H1 (cell line): ENCODE measurements around the gene AKT1S1. TPM values are rescaled to one million over a fixed set of nuclear protein-coding genes. Genes with fewer than 3 reads are reported as not detected.

ENCODE experiments used
- CTCF ChIA-PET: fragments of 300-600 bp; sonication (Branson Sonifier 250); formaldehyde crosslinking; loops from one replicate; lab custom pipeline; 2021; ENCODE audit not compliant: partially characterized antibody; lab: Charles Lee
- POLR2A ChIA-PET: fragments of 300-600 bp; sonication (Branson Sonifier 250); formaldehyde crosslinking; loops from one replicate; lab custom pipeline; 2021; ENCODE audit warnings: inconsistent platforms; ENCODE audit not compliant: partially characterized antibody; lab: Charles Lee
- DNase-seq, 2 experiments: peaks; one replicate each; pipeline versions ENCODE4 v3.0.0 to v3.0.0-alpha.2; 2010 to 2022; ENCODE audit warnings: low spot score in 2 of 2, low read depth in 1 of 2, mixed read lengths in 1 of 2
- FAIRE-seq: peaks from 2 replicates; lab custom pipeline; 2011; peaks lifted over from hg19 to GRCh38; lab: Jason Lieb, UNC
- H2AFZ ChIP-seq: 2 replicates; pipeline ENCODE4 v1.8.1; 2012; ENCODE audit warnings: low read length, inconsistent platforms
- H2AK5ac ChIP-seq: 2 replicates; pipeline ENCODE4 v1.6.1; 2013; ENCODE audit warnings: low read depth, low read length
- H2BK120ac ChIP-seq: replicated peaks from 2 replicates; pipeline ENCODE3; 2013; ENCODE audit warnings: low read depth, low read length, inconsistent platforms
- H2BK12ac ChIP-seq: 2 replicates; pipeline ENCODE4 v1.6.1; 2013; ENCODE audit warnings: low read depth, low read length
- H2BK15ac ChIP-seq: 2 replicates; pipeline ENCODE4 v1.6.1; 2013; ENCODE audit warnings: low read length
- H2BK20ac ChIP-seq: 2 replicates; pipeline ENCODE4 v1.6.1; 2013; ENCODE audit warnings: low read length
- H2BK5ac ChIP-seq: 2 replicates; pipeline ENCODE4 v1.6.1; 2013; ENCODE audit warnings: low read depth, low read length
- H3K14ac ChIP-seq: 2 replicates; pipeline ENCODE4 v1.6.1; 2013; ENCODE audit warnings: inconsistent platforms; ENCODE audit not compliant: insufficient read length
- H3K18ac ChIP-seq: 2 replicates; pipeline ENCODE4 v1.6.1; 2013; ENCODE audit warnings: low read length; ENCODE audit errors: extremely low read depth
- H3K23ac ChIP-seq: 2 replicates; pipeline ENCODE4 v1.6.1; 2013; ENCODE audit warnings: inconsistent platforms; ENCODE audit not compliant: insufficient read length
- H3K23me2 ChIP-seq: 2 replicates; pipeline ENCODE4 v1.6.1; 2013; ENCODE audit warnings: low read depth, low read length
- H3K27ac ChIP-seq: 2 replicates; pipeline ENCODE4 v1.6.1; 2011; ENCODE audit warnings: low read depth, low read length, inconsistent platforms
- H3K27me3 ChIP-seq, 4 experiments: replicated peaks in 1 of 4; 1 replicate in 1 of 4; 2 replicates in 3 of 4; pipeline versions ENCODE4 v1.6.1 to v1.8.1; 2011 to 2013; ENCODE audit warnings: low read length in 3 of 4, mild to moderate bottlenecking in 3 of 4, inconsistent platforms in 2 of 4, mixed read lengths in 2 of 4, moderate library complexity in 1 of 4; ENCODE audit not compliant: control insufficient read depth in 3 of 4, insufficient read depth in 3 of 4; ENCODE audit errors: extremely low read depth in 1 of 4
- H3K36me3 ChIP-seq, 4 experiments: 2 replicates each; pipeline versions ENCODE4 v1.6.1 to v1.8.1; 2011 to 2013; ENCODE audit warnings: mild to moderate bottlenecking in 4 of 4, low read length in 3 of 4, moderate library complexity in 2 of 4, control low read depth in 1 of 4, inconsistent platforms in 1 of 4; ENCODE audit not compliant: insufficient read depth in 4 of 4, control insufficient read depth in 2 of 4
- H3K4ac ChIP-seq: replicated peaks from 2 replicates; pipeline ENCODE3; 2013; ENCODE audit warnings: low read length, low read depth, mixed read lengths, inconsistent platforms; ENCODE audit not compliant: insufficient read length
- H3K4me1 ChIP-seq, 4 experiments: replicated peaks in 1 of 4; 1 replicate in 1 of 4; 2 replicates in 3 of 4; pipeline versions ENCODE4 v1.6.1 to v1.8.1; 2011 to 2013; ENCODE audit warnings: low read length in 3 of 4, inconsistent platforms in 2 of 4, mixed read lengths in 1 of 4; ENCODE audit not compliant: insufficient read depth in 4 of 4, control insufficient read depth in 3 of 4
- H3K4me2 ChIP-seq, 2 experiments: 2 replicates each; pipeline versions ENCODE4 v1.6.1 to v1.8.1; 2011 to 2013; ENCODE audit warnings: low read depth in 2 of 2, low read length in 2 of 2, control low read depth in 1 of 2, inconsistent platforms in 1 of 2, mild to moderate bottlenecking in 1 of 2; ENCODE audit not compliant: insufficient read depth in 1 of 2
- H3K4me3 ChIP-seq, 4 experiments: fragments of 200-600, 300-600 bp in 1 of 4; sonication (generic), shearing (Covaris generic), sonication (Bioruptor Twin) in 1 of 4; 2 replicates each; pipeline versions ENCODE4 v1.5.1 to v1.8.1; 2011 to 2016; ENCODE audit warnings: low read length in 4 of 4, low read depth in 3 of 4, control low read depth in 2 of 4, inconsistent platforms in 2 of 4, mild to moderate bottlenecking in 2 of 4, mixed read lengths in 1 of 4, moderate library complexity in 1 of 4; ENCODE audit not compliant: insufficient read depth in 2 of 4; ENCODE audit errors: extremely low read depth in 1 of 4
- H3K56ac ChIP-seq: replicated peaks from 2 replicates; pipeline ENCODE3; 2013; ENCODE audit warnings: low read depth, mild to moderate bottlenecking, mixed read lengths, low read length, inconsistent platforms; ENCODE audit not compliant: insufficient read length
- H3K79me1 ChIP-seq: 2 replicates; pipeline ENCODE4 v1.6.1; 2013; ENCODE audit warnings: low read depth, low read length, control low read depth
- H3K79me2 ChIP-seq, 2 experiments: 2 replicates each; pipeline versions ENCODE4 v1.6.1 to v1.8.1; 2012 to 2013; ENCODE audit warnings: low read length in 2 of 2, mild to moderate bottlenecking in 2 of 2, inconsistent platforms in 1 of 2; ENCODE audit not compliant: insufficient read depth in 2 of 2, control insufficient read depth in 1 of 2
- H3K9ac ChIP-seq, 4 experiments: replicated peaks in 1 of 4; 1 replicate in 1 of 4; 2 replicates in 3 of 4; pipeline versions ENCODE4 v1.6.1 to v1.8.1; 2011 to 2013; ENCODE audit warnings: low read depth in 3 of 4, low read length in 3 of 4, control low read depth in 2 of 4, mild to moderate bottlenecking in 2 of 4, moderate library complexity in 2 of 4, inconsistent platforms in 1 of 4; ENCODE audit errors: extremely low read depth in 1 of 4
- H3K9me3 ChIP-seq, 2 experiments: 2 replicates each; pipeline versions ENCODE4 v1.6.1 to v1.8.1; 2012 to 2013; ENCODE audit warnings: mild to moderate bottlenecking in 2 of 2, moderate library complexity in 2 of 2, control low read depth in 1 of 2, inconsistent platforms in 1 of 2, low read depth in 1 of 2, low read length in 1 of 2, mixed read lengths in 1 of 2; ENCODE audit not compliant: insufficient read depth in 2 of 2
- H4K20me1 ChIP-seq, 2 experiments: replicated peaks in 1 of 2; 2 replicates each; pipeline versions ENCODE3 to v1.8.1; 2011 to 2013; ENCODE audit warnings: inconsistent platforms in 2 of 2, low read length in 2 of 2, mild to moderate bottlenecking in 1 of 2; ENCODE audit not compliant: insufficient read depth in 2 of 2, control insufficient read depth in 1 of 2
- H4K5ac ChIP-seq: 2 replicates; pipeline ENCODE4 v1.6.1; 2013; ENCODE audit warnings: low read length, low read depth, mixed read lengths, inconsistent platforms; ENCODE audit not compliant: insufficient read length
- H4K8ac ChIP-seq: 2 replicates; pipeline ENCODE4 v1.8.0; 2013; ENCODE audit warnings: mild to moderate bottlenecking, moderate library complexity, low read length, inconsistent platforms; ENCODE audit not compliant: insufficient read depth; ENCODE audit errors: extremely low read depth
- H4K91ac ChIP-seq: replicated peaks from 2 replicates; pipeline ENCODE3; 2013; ENCODE audit warnings: low read length, mixed read lengths, inconsistent platforms; ENCODE audit not compliant: insufficient read length
- BRCA1 ChIP-seq: IDR thresholded peaks from 2 replicates; pipeline ENCODE4 v1.6.1; 2012; ENCODE audit warnings: low read depth, low read length, improper control_type of control experiment
- EP300 ChIP-seq, 2 experiments: IDR thresholded peaks; 1 replicate in 1 of 2; 2 replicates in 1 of 2; pipeline ENCODE4 v1.6.1; 2011 to 2012; ENCODE audit warnings: low read depth in 2 of 2, low read length in 2 of 2, mild to moderate bottlenecking in 2 of 2, borderline replicate concordance in 1 of 2, inconsistent platforms in 1 of 2, moderate library complexity in 1 of 2
- GABPA ChIP-seq: IDR thresholded peaks from 2 replicates; pipeline ENCODE4 v1.6.1; 2011; ENCODE audit warnings: mild to moderate bottlenecking, low read length, moderate library complexity, borderline replicate concordance; ENCODE audit not compliant: insufficient read depth
- JUND ChIP-seq: IDR thresholded peaks from 2 replicates; pipeline ENCODE4 v1.6.1; 2011; ENCODE audit warnings: mild to moderate bottlenecking, improper control_type of control experiment, low read length
- MAX ChIP-seq: IDR thresholded peaks from 2 replicates; pipeline ENCODE4 v1.6.1; 2012; ENCODE audit warnings: inconsistent platforms
- PHF8 ChIP-seq: fragments of 200-600 bp; sonication (generic); conservative IDR thresholded peaks from 2 replicates; pipeline ENCODE4 v1.7.1; 2012; ENCODE audit warnings: low read depth, mild to moderate bottlenecking, inconsistent platforms, low read length, moderate library complexity
- SIN3A ChIP-seq, 2 experiments: IDR thresholded peaks in 1 of 2; conservative IDR thresholded peaks in 1 of 2; 2 replicates each; pipeline ENCODE4 v1.6.1; 2011 to 2012; ENCODE audit warnings: low read length in 2 of 2, improper control_type of control experiment in 1 of 2, low read depth in 1 of 2, mild to moderate bottlenecking in 1 of 2
- SIRT6 ChIP-seq: IDR thresholded peaks from one replicate; pipeline ENCODE4 v1.7.1; 2012; ENCODE audit warnings: low read length, inconsistent platforms
- SP1 ChIP-seq: IDR thresholded peaks from 2 replicates; pipeline ENCODE4 v1.6.1; 2011; ENCODE audit warnings: low read depth, low read length
- TAF7 ChIP-seq: optimal IDR thresholded peaks from 2 replicates; pipeline ENCODE3; 2011; ENCODE audit warnings: low read depth, mild to moderate bottlenecking, inconsistent platforms, low read length, moderate library complexity, borderline replicate concordance
- TCF12 ChIP-seq: IDR thresholded peaks from 2 replicates; pipeline ENCODE4 v1.6.1; 2011; ENCODE audit warnings: low read depth, mild to moderate bottlenecking, low read length
- WGBS, 2 experiments: shearing (Covaris generic) in 1 of 2; methylation state at CpG; one replicate each; pipeline versions ENCODE4 v1.1.6 to v1.1.7; 2013 to 2015; ENCODE audit warnings: low lambda C conversion rate in 2 of 2, mixed read lengths in 2 of 2, inconsistent platforms in 1 of 2, low coverage in 1 of 2, missing lambda C conversion rate in 1 of 2; ENCODE audit not compliant: insufficient replicate concordance in 2 of 2, insufficient coverage in 1 of 2, insufficient read length in 1 of 2; ENCODE audit errors: extremely low coverage in 1 of 2, missing lambda C conversion rate in 1 of 2; 5-methylcytosine and 5-hydroxymethylcytosine counted together
- polyA plus RNA-seq, 7 experiments: library from polyadenylated mRNA; depleted of rRNA in 3 of 7; stranded (reverse) in 5 of 7; unstranded in 2 of 7; fragments of >200 nt in 5 of 7; fragments of 200-250 nt in 2 of 7; gene quantifications; 1 replicate in 5 of 7; 2 replicates in 1 of 7; 4 replicates in 1 of 7; pipeline versions ENCODE4 v1.2.1 to v1.2.3, GENCODE V29; 2011 to 2013; ENCODE audit warnings: missing spikeins in 2 of 7, mixed read lengths in 2 of 7
- total RNA-seq: library from RNA; stranded (reverse); fragmentation: NEBNext Ultra II Directional; extraction: Animal tissue kit (Norgen Biotek cat#: 25700); gene quantifications from 2 replicates; pipeline ENCODE4 v1.2.1, GENCODE V29; 2021
- TF ChIP-seq, protein P1 (sequence below): IDR thresholded peaks from 2 replicates; pipeline ENCODE4 v1.6.1; 2012; ENCODE audit warnings: inconsistent platforms

Gene AKT1S1
- total and polyA plus RNA-seq, 2 of the 8 experiments (the other 6 are each of a cell fraction or from before 2014, with no cell fraction given), result 40.7 to 45.9 TPM

GRCh38 chr19:49846408-49846807 lies 30.7 kb downstream of the AKT1S1 start:
- H3K27ac ChIP-seq, result no peak overlapping the region
- H3K9ac ChIP-seq, result no peak overlapping the region
- no peak overlapping the region for H2BK120ac ChIP-seq
- H4K5ac ChIP-seq, result no peak overlapping the region
- H3K4me3 ChIP-seq, result no peak overlapping the region
- FAIRE-seq (no peak), DNase-seq (no peak)
- H3K4me2 ChIP-seq, result no peak overlapping the region
- H4K91ac ChIP-seq, result no peak overlapping the region
- no peak overlapping the region for H3K23ac ChIP-seq
- WGBS, 2 experiments, result 75% methylated on average over 5 of the region's 5 CpGs; no CpG with 5 or more reads in 1 of the 2 experiments
- H3K18ac ChIP-seq, result no peak overlapping the region
- no peak overlapping the region for H2BK15ac ChIP-seq
- peaks cover 4% of the 10 kb centered on the region; the same call in 1 of the 2 replicates for H3K23me2 ChIP-seq
- no peak overlapping the region for H2AFZ ChIP-seq
- H3K14ac ChIP-seq, result no peak overlapping the region
- no peak overlapping the region for H2BK12ac ChIP-seq
- H3K56ac ChIP-seq, result no peak overlapping the region
- H3K27me3 ChIP-seq, result no peaks in the 10 kb centered on the region
- 0 out of 8 replicates have a peak, but pooled peaks cover 0 to 3% (median 0%) of the 10 kb centered on the region in 4 experiments for H3K36me3 ChIP-seq
- no peaks in the 10 kb centered on the region for H3K9me3 ChIP-seq
- H4K8ac ChIP-seq, result no peak overlapping the region
- H3K79me2 ChIP-seq, result peaks cover 0 to 3% of the 10 kb centered on the region in 2 experiments; a peak in 1 of 4 replicates
- peaks cover 0 to 3% (median 0%) of the 10 kb centered on the region in 4 experiments; a peak in 3 of 7 replicates for H3K4me1 ChIP-seq
- H3K4ac ChIP-seq, result no peak overlapping the region
- H4K20me1 ChIP-seq, result peaks cover 0 to 2% of the 10 kb centered on the region in 2 experiments
- CTCF ChIA-PET, result interaction anchor here (1.4 to 2.5 kb wide), 2 partner anchors 29 to 33 kb away, joined by 3 to 9 read pairs; partner anchors contain the start of gene FUZ
- H3K79me1 ChIP-seq, result peaks cover 3% of the 10 kb centered on the region; the same call in 1 of the 2 replicates
- H2BK20ac ChIP-seq, result no peak overlapping the region
- POLR2A ChIA-PET, result interaction anchor here (1.1 to 3.3 kb wide), 4 partner anchors 9 to 27 kb away, joined by 3 to 12 read pairs (median 8); no protein-coding TSS in a partner anchor
- H2BK5ac ChIP-seq, result no peak overlapping the region
- no peak overlapping the region for H2AK5ac ChIP-seq
- TF ChIP-seq TAF7 (no peak), TCF12 (no peak), BRCA1 (no peak), JUND (no peak), SIN3A (conservative IDR thresholded peaks at IDR 0.05 in 1 of 2, IDR thresholded peaks at IDR 0.05 in 1 of 2; ENCODE audit: low read depth in 1 of 2, low read length in 2 of 2) (no peak), GABPA (no peak), MAX (no peak), SP1 (no peak), PHF8 (no peak), EP300 (IDR thresholded peaks at IDR 0.05; ENCODE audit: borderline replicate concordance in 1 of 2, low read depth in 2 of 2, low read length in 2 of 2) (no peak), SIRT6 (no peak)
- TF ChIP-seq, protein P1, sequence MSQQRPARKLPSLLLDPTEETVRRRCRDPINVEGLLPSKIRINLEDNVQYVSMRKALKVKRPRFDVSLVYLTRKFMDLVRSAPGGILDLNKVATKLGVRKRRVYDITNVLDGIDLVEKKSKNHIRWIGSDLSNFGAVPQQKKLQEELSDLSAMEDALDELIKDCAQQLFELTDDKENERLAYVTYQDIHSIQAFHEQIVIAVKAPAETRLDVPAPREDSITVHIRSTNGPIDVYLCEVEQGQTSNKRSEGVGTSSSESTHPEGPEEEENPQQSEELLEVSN, result no peak
